ENCODE results near the gene ACTN4. TPM values are rescaled to one million over a fixed set of nuclear protein-coding genes. Genes with fewer than 3 reads are reported as not detected.

ACTN4 gene
- total and polyA plus RNA-seq, 10 of the 15 experiments (the other 5 are each of a cell fraction or from before 2014, with no cell fraction given): 2.4 to 293 (median 72.5) TPM

- Histone ChIP-seq H4K20me1 (ENCODE audit: control insufficient read depth, insufficient read depth) (no peaks in the 10 kb centered on the region), H3K79me2 (ENCODE audit: control insufficient read depth, insufficient read depth, low read length) (no peaks in the 10 kb centered on the region), H3K9ac (ENCODE audit: control insufficient read depth, insufficient read depth, low read length) (no peak overlapping the region), H3K4me1 (ENCODE audit: control insufficient read depth, insufficient read depth, low read length) (no peaks in the 10 kb centered on the region), H3K9me3 (replicated peaks; ENCODE audit: control insufficient read depth, insufficient read depth, low read length) (no peaks in the 10 kb centered on the region), H3K4me2 (ENCODE audit: control insufficient read depth, insufficient read depth) (no peak overlapping the region), H2AFZ (ENCODE audit: control insufficient read depth, low read depth, low read length) (no peak overlapping the region), H3K27me3 (replicated peaks in 1 of 2; ENCODE audit: control insufficient read depth in 2 of 2, insufficient read depth in 2 of 2, low read length in 1 of 2) (no peaks in the 10 kb centered on the region), H3K36me3 (ENCODE audit: control insufficient read depth in 2 of 2, insufficient read depth in 2 of 2, low read length in 1 of 2) (peaks cover 29 to 52% of the 10 kb centered on the region in 2 experiments), H3K4me3 (no peak overlapping the region), H3K27ac (ENCODE audit: control insufficient read depth, insufficient read depth) (no peak overlapping the region)
- intact Hi-C loops (cut with micrococcal nuclease; ENCODE audit: unreplicated experiment) (no loop called here), in situ Hi-C loops (cut with MboI) (no loop called here)
- TF ChIP-seq ZNF24 (IDR thresholded peaks at IDR 0.05) (no peak), ZZZ3 (IDR thresholded peaks at IDR 0.05; ENCODE audit: control insufficient read depth, insufficient read length, low read depth) (no peak), KAT2A (conservative IDR thresholded peaks at IDR 0.05; ENCODE audit: control insufficient read depth, low read depth, low read length) (no peak), ZBTB4 (CRISPR knock-in tag; IDR thresholded peaks at IDR 0.05) (no peak), RCOR1 (conservative IDR thresholded peaks at IDR 0.05; ENCODE audit: low read depth, low read length) (no peak), USF2 (IDR thresholded peaks at IDR 0.05; ENCODE audit: borderline replicate concordance, low read depth, low read length) (no peak), SUZ12 (IDR thresholded peaks at IDR 0.05; ENCODE audit: unreplicated experiment) (no peak), BCL11A (IDR thresholded peaks at IDR 0.05; ENCODE audit: low read depth, low read length) (no peak)
- TF ChIP-seq, protein P1, sequence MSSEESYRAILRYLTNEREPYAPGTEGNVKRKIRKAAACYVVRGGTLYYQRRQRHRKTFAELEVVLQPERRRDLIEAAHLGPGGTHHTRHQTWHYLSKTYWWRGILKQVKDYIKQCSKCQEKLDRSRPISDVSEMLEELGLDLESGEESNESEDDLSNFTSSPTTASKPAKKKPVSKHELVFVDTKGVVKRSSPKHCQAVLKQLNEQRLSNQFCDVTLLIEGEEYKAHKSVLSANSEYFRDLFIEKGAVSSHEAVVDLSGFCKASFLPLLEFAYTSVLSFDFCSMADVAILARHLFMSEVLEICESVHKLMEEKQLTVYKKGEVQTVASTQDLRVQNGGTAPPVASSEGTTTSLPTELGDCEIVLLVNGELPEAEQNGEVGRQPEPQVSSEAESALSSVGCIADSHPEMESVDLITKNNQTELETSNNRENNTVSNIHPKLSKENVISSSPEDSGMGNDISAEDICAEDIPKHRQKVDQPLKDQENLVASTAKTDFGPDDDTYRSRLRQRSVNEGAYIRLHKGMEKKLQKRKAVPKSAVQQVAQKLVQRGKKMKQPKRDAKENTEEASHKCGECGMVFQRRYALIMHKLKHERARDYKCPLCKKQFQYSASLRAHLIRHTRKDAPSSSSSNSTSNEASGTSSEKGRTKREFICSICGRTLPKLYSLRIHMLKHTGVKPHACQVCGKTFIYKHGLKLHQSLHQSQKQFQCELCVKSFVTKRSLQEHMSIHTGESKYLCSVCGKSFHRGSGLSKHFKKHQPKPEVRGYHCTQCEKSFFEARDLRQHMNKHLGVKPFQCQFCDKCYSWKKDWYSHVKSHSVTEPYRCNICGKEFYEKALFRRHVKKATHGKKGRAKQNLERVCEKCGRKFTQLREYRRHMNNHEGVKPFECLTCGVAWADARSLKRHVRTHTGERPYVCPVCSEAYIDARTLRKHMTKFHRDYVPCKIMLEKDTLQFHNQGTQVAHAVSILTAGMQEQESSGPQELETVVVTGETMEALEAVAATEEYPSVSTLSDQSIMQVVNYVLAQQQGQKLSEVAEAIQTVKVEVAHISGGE (CRISPR knock-in tag; IDR thresholded peaks at IDR 0.05): no peak
- WGBS (ENCODE audit: insufficient coverage, insufficient replicate concordance, low lambda C conversion rate, missing lambda C conversion rate): 85% methylated on average over 2 of the region's 2 CpGs
- no peak for DNase-seq (ENCODE audit: low read depth, low spot score)
- ChIA-PET SMC1A (ENCODE audit: uncharacterized antibody, unreplicated experiment) (no interaction called here), CTCF (interaction anchor here (1.1 kb wide), 1 partner anchor 74 kb away, joined by 3 read pairs; no protein-coding TSS in a partner anchor), RAD21 (ENCODE audit: unreplicated experiment) (no interaction called here), POLR2A (no interaction called here)
- ATAC-seq: no peak
- no peak for FAIRE-seq
- no TSS peak for BruUV-seq (replicated peaks)
These were observed 62.9 kb downstream of the ACTN4 start for GRCh38 chr19:38710416-38710702.

Measured in GM12878 (cell line).